HEK293T (cell line): ENCODE results near the gene TTLL13.

Experiments used
- ARNT ChIP-seq: fragments of 450-650 bp; IDR thresholded peaks from 2 replicates; pipeline ENCODE4 v1.6.1; 2017; ENCODE audit warnings: mild to moderate bottlenecking
- BHLHE40 ChIP-seq: fragments of 450-650 bp; IDR thresholded peaks from 2 replicates; pipeline ENCODE4 v1.6.1; 2016; ENCODE audit warnings: mild to moderate bottlenecking, moderate library complexity, borderline replicate concordance
- FOXA1 ChIP-seq: fragments of 450-650 bp; IDR thresholded peaks from 2 replicates; pipeline ENCODE4 v1.6.1; 2016; ENCODE audit warnings: mild to moderate bottlenecking
- FOXM1 ChIP-seq: fragments of 450-650 bp; IDR thresholded peaks from 2 replicates; pipeline ENCODE4 v1.6.1; 2017; ENCODE audit warnings: mild to moderate bottlenecking, borderline replicate concordance
- SP1 ChIP-seq: fragments of 450-650 bp; IDR thresholded peaks from 2 replicates; pipeline ENCODE4 v1.6.1; 2017
- TARDBP ChIP-seq: fragments of 450-650 bp; IDR thresholded peaks from 2 replicates; pipeline ENCODE4 v1.6.1; 2016
- ZNF384 ChIP-seq: fragments of 450-650 bp; IDR thresholded peaks from 2 replicates; pipeline ENCODE4 v1.6.1; 2016

DNA sequence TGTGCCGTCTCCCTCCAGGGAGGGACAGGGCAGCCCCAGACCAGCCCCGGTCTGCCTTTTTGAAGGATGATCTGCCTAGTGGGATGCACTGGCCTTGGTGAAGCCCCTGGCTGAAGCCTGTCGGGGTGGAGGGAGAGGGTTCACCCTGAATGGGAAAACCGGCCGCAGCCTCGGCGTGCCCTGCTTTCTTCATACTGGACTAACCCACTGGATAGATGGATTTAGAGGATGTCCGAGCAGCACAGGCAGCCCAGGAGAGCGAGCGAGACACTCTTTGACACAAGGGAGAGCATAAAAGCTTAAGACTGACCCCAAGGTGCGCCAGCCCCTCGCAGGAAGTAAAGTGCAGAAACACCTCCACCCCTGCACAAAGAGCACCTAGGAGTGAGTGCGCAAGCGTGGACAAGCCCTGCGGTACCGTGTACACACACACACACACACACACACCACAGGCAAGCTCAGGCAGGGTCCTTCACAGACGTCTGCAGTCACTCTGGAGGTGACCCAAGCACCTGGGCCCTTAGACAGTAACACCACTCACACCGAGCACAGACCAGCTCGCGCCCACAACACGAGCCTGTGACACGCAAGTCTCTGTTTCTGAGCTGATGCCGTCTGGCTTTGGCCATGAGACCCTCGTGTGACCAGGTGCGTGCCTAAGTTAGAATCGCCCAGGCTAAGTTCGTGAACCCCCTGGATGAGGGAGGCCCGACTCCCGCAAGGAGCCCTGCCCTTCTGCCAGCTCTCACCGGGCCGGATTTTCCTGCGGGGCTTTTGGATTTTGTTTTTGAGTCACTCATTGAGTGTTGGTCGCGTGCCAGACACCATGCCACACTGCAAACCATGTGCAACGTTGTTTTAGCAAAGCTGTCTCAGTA is 36.9 kb upstream of the TTLL13 start:
- TF ChIP-seq FOXA1 (no peak), ZNF384 (no peak), BHLHE40 (no peak), FOXM1 (no peak), TARDBP (no peak), SP1 (no peak), ARNT (no peak)
